Hematopoietic multipotent progenitor cell treated with erythropoietin and hydrocortisone succinate and interleukin-3 and kit ligand, for 8 days (in vitro differentiated cells): ENCODE measurements around the gene PRSS23.
"Not testable (repeated sequence)": the region's sequence is repeated elsewhere in the genome, so short reads cannot be mapped to it uniquely, and the experiment has no call there.

Source experiments
- DNase-seq: peaks from one replicate; pipeline ENCODE4 v3.0.0-alpha.2; 2015

Gene PRSS23

GRCh38 chr11:86815726-86816125 lies 15.4 kb downstream of the PRSS23 start:
- DNase-seq = no peak

DNA sequence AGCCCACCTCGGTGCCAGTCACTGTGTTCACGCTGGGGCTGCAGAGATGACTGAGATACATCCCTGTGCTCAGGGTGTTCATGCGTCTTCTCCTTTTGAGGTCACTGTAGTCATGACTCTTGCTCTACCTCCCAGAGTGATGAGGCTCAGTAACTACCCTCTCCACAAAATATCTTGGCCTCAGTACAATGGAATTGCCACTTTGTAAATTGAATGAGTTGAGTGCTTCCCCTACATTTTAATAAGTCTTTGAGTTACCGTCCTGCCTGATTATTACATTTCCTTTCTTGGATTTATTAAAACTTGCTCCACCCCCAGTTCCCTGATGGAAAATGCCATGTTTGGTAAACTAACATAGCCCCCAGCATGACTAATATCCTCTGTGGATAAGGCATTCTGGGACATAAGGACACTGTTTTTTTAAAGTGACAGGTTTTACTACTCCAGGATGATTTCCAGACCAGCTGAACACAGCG lies 15.9 kb downstream of the PRSS23 start:
- no peak for DNase-seq

DNA sequence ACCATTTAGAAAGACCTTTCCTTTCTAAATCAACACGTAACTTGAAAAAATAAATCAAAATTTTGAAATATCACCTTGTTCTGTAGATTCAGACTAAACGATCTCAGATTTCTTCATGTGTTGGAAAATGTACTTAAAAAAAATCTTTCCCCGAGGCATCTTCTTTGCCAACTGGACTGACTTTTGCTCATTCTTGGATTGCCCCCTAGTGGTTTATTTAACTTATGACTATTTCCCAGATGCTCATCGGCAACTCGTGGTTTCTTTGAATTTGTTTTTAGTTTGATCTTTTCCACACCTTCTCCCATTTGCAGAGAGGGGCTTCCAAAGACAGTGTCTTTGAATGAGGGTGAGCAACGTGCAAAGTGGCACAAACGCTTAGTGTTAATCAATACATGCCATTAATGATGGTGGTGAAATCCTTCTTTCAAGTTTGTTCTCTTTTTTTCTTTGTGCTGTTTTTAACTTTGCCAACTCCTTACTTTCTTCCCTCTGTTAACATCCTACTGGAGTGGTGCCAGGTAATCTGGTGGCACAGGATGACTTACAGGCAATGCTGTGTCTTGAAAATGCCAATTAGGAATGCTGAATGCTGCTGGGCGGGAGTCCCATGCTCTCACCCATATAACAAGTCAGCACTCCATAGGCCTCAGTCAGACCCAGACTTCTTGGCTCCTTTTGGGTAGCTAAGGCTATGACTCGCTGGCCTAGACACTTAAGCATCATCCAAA lies 18.3 kb downstream of the PRSS23 start:
- DNase-seq = peak; percentile 70

DNA sequence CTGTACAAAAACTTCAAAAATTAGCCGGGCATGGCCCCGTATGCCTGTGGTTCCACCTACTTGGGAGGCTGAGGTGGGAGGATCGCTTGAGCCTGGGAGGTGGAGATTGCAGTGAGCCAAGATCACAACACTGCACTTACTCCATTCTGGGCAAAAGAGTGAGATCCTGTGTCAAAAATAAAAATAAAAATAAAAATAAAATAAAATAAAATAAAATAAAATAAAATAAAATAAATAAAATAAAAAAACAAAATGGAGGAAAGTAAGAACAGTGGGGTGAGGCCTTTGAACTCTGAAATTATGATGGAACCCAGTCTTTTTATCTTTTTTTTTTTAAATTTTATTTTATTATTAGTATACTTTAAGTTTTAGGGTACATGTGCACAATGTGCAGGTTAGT lies 23.8 kb downstream of the PRSS23 start:
- not testable (repeated sequence) for DNase-seq

DNA sequence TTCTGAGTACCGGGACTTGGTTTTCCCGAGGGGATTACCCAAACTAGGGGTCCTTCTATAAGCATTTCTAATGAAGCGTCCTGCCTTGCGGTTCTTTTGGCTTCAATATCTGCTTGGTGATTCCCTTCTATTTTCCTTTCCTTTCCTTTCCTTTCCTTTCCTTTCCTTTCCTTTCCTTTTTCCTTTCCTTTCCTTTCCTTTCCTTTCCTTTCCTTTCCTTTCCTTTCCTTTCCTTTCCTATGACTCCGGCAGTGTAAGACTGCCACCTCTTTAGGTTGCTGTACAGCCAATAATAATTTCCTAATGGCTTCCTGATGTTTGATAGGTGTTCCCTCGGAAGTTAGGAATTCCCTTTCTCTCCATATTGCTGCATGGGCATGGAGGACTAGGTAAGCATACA lies 34.0 kb downstream of the PRSS23 start:
- not testable (repeated sequence) for DNase-seq

DNA sequence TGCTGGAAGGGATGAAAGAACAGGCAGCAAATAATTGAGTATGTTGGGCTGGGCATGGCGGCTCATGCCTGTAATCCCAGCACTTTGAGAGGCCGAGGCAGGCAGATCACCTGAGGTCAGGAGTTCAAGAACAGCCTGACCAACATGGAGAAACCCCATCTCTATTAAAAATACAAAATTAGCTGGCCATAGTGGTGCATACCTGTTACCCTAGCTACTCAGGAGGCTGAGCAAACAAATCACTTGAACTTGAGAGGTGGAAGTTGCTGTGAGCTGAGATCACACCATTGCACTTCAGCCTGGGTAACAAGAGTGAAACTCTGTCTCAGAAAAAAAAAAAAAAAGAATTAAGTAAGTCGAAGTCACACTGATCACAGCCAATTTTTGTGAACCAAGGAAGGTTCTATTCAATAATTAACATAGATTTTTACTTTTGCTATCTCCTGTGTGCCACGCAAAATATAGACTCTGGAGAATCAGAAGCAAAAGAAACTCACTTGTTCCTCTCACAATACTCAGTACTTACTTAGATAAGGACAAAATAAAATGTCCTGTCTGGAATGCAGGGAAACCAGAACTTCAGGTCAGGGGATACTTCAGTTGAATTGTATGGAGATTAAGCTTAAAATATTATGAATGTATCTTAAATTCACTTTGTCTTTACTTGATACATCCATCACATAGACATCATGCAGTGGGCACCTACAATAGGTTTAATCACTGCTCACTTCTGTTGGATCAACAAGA lies 44.6 kb downstream of the PRSS23 start:
- DNase-seq = not testable (repeated sequence)

- DNase-seq = no peak
Measured at GRCh38 chr11:86848132-86848531, 47.8 kb downstream of the PRSS23 start.

DNA sequence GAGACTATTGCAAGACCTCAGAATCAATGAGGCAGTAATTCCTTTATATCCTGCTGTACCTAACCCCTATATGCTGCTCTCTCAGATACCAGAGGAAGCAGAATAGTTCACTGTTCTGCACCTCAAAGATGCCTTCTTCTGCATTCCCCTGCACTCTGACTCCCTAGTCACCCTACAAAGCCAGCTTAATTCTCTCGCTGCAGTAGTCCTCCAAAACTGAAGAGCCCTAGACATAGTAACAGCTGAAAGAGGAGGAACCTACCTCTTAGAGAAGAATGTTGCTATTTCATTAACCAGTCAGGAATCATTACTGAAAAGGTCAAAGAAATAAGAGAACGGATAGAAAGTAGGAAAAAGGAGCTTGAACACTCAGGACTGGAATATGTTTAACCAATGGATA lies 49.3 kb downstream of the PRSS23 start:
- DNase-seq = no peak
